ENCODE data around the gene ZNF423.

Gene ZNF423

DNA sequence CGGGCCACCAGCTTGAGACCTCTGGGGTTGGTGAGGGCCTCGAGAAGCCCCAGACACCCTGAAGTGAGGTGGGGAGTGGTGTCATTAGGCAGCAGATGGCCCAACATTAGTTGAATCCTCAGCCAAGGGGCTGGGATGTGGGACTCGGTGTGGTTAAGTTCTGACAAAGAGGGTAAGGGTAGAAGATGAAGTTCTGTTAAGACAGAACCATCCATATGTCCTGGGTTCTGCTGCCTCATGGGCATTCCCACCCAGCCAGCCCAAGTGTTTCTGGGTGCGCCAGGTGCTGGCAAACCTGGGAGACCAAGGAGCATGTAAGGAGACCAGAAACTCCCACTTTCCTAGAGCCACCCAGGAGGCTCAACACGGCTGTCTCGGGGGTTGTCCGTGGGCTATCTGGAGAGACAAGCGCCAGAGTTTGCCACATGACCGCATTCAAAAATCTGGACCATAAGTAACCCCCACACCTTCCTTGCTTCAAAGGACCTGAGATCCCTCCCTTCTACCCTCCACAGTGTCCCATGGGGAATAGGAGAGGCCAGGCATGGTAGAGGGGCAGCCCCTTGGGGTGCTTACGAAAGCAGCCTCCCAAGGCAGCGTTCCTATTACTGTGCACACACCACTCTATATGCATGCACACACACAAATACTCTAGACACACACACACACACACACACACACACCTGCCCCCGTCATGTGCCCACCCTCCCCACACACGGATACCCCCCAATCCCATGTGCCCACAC, 353.6 kb downstream of the ZNF423 start:
- ChIA-PET POLR2A (no interaction called here), CTCF (no interaction called here)
- DNase-seq (ENCODE audit: extremely low spot score) = no peak
- no peak for TF ChIP-seq TARDBP (IDR thresholded peaks at IDR 0.05)

DNA sequence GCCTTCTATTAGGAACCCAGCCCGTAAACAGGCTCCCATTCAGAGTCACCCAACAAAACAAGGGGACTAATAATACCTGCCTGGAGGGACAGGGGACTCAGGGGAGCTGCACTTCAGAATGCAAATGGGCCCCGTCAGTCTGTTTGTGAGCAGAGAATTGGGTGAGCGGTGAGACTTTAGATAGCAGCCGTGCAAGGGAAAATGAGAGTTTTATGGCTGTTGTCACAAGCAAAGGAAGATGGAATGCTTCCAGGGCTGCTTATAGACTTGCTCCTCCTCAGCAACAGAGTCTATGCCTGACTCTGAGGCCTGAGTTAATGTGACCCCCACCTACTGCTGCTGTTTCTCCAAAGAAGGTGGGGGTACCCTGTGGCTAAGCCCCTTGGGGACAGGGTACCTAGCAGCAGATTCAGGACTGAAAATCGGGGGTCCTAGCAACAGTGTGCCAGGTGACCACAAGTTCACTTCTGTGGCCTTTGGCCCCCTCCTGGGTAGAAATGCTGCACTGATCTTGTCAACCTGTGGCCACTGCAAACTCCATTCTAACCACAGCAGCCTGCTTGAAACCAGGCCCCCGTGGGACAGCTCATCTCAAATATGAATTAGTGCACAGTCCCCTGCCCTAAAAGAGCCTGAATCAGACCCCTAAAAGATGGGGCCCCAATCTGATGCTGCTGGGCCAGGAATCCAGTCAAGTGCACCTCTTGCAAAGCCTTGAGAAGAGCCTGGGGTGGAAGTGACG, 355.9 kb downstream of the ZNF423 start:
- TF ChIP-seq LEF1 (IDR thresholded peaks at IDR 0.05; ENCODE audit: borderline replicate concordance) (no peak), ZNF384 (IDR thresholded peaks at IDR 0.05) (no peak), BHLHE40 (IDR thresholded peaks at IDR 0.05; ENCODE audit: borderline replicate concordance) (no peak), ELF4 (IDR thresholded peaks at IDR 0.05) (no peak)
- DNase-seq (ENCODE audit: extremely low spot score) = no peak
- POLR2A ChIA-PET = no interaction called here
- CTCF ChIA-PET = no interaction called here

DNA sequence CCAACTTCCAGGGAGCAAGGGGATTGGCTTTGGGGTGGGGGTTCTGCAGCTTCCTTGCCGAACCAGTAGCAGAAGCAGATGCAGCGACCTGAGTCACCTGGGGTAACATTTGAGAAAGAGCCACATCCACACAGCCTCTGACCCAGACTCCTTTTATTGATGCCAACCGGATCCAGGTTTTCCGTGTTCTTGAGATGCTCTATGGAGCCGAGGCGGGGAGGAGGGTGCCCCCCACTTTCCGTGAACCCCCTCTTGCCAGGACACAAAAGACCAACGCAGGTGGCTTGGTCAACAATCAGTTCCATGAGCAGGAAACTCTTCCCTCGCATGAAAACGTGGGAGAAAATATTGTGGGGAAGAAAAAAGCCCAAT, 356.5 kb downstream of the ZNF423 start:
- CTCF ChIA-PET = no interaction called here
- no peak for DNase-seq (ENCODE audit: extremely low spot score)
- POLR2A ChIA-PET = no interaction called here
- TF ChIP-seq, protein P1, sequence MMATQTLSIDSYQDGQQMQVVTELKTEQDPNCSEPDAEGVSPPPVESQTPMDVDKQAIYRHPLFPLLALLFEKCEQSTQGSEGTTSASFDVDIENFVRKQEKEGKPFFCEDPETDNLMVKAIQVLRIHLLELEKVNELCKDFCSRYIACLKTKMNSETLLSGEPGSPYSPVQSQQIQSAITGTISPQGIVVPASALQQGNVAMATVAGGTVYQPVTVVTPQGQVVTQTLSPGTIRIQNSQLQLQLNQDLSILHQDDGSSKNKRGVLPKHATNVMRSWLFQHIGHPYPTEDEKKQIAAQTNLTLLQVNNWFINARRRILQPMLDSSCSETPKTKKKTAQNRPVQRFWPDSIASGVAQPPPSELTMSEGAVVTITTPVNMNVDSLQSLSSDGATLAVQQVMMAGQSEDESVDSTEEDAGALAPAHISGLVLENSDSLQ (IDR thresholded peaks at IDR 0.05) = no peak
- TF ChIP-seq ELF4 (IDR thresholded peaks at IDR 0.05) = no peak
- no peak for TF ChIP-seq SUZ12 (IDR thresholded peaks at IDR 0.05)

DNA sequence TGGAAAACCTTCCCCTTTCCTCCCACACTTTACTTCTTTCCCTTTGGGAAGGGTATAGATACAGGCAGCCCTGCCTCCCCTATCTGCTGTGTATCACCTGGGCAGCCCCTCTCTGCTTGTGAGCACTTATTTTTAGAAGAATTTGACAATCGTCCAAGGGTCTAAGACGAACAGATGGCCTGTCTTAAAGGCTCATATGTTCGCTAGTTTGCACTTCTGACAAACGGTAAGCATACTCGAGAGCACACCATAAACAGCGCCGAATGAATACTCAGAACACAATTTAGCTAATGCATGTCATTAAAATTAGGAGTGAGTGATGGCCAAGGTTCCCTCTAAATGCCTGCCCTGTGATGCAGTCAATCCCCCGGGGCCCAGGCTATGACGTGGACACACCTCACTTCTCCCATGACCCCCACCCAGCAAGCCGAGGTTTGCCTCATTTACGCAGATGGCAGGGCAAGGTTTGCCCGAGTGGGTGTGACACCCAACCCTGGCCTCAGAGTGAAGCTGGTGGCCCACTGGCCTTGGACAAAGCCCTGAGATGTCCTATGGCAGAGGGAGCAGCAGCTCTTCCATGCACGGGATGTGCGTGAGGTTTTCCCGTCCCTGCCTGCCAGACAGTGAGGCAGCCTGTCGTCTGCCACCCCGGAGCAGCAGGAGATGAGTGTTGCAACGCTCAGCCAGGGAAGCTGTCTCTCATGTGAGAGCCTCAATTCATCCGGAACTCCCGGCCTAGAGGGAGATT, 357.1 kb downstream of the ZNF423 start:
- POLR2A ChIA-PET = no interaction called here

DNA sequence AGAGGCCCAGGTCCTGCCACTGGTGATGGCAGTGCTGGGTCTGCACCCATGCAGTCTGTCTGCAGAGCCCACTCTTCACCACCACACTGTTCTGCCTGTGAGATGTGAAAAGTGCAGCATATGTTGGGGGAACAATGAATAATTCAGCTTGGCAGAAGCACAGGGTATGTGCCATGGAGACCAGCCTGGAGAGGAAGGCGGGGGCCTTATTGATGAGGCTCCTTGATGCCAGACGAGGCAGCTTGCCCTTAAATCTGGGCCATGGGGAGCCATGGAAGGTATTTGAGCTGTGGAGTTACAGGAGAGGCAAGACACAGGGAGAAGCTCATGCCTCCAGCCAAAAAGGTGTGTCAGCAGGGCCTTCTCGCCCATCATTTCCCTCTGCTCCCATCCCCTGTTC, 357.6 kb downstream of the ZNF423 start:
- ChIA-PET POLR2A (no interaction called here), CTCF (interaction anchor here (1.0 kb wide), 1 partner anchor 224 kb away, joined by 4 read pairs; no protein-coding TSS in a partner anchor)
- no peak for DNase-seq (ENCODE audit: extremely low spot score)
- TF ChIP-seq FOXM1 (IDR thresholded peaks at IDR 0.05; ENCODE audit: borderline replicate concordance) = no peak
- TF ChIP-seq ZNF384 (IDR thresholded peaks at IDR 0.05) = no peak
- TF ChIP-seq HDGF (IDR thresholded peaks at IDR 0.05; ENCODE audit: borderline replicate concordance) = no peak
- no peak for TF ChIP-seq BHLHE40 (IDR thresholded peaks at IDR 0.05; ENCODE audit: borderline replicate concordance)
- TF ChIP-seq, protein P1 (IDR thresholded peaks at IDR 0.05) = no peak
- TF ChIP-seq CTBP1 (IDR thresholded peaks at IDR 0.05; ENCODE audit: borderline replicate concordance) = no peak
- no peak for TF ChIP-seq L3MBTL2 (conservative IDR thresholded peaks at IDR 0.05)
- no peak for TF ChIP-seq FOXA1 (IDR thresholded peaks at IDR 0.05)
- no peak for TF ChIP-seq TARDBP (IDR thresholded peaks at IDR 0.05)
- no peak for TF ChIP-seq ARNT (IDR thresholded peaks at IDR 0.05)
- no peak for TF ChIP-seq SUZ12 (IDR thresholded peaks at IDR 0.05)
- no peak for TF ChIP-seq NFRKB (IDR thresholded peaks at IDR 0.05)
- TF ChIP-seq LEF1 (IDR thresholded peaks at IDR 0.05; ENCODE audit: borderline replicate concordance) = no peak
- no peak for TF ChIP-seq SP1 (IDR thresholded peaks at IDR 0.05)
- TF ChIP-seq ELF4 (IDR thresholded peaks at IDR 0.05) = no peak
- no peak for TF ChIP-seq FOXK2 (IDR thresholded peaks at IDR 0.05)

More for the DNA sequence above, 357.1 kb downstream of the ZNF423 start:
- CTCF ChIA-PET = interaction anchor here (1.0 kb wide), 1 partner anchor 223 kb away, joined by 4 read pairs; no protein-coding TSS in a partner anchor
- TF ChIP-seq FOXK2 (IDR thresholded peaks at IDR 0.05) (no peak), ELF4 (IDR thresholded peaks at IDR 0.05) (no peak), LEF1 (IDR thresholded peaks at IDR 0.05; ENCODE audit: borderline replicate concordance) (no peak), ZNF384 (IDR thresholded peaks at IDR 0.05) (no peak), NFRKB (IDR thresholded peaks at IDR 0.05) (no peak), ARNT (IDR thresholded peaks at IDR 0.05) (no peak), FOXM1 (IDR thresholded peaks at IDR 0.05; ENCODE audit: borderline replicate concordance) (no peak), FOXA1 (IDR thresholded peaks at IDR 0.05) (no peak), BHLHE40 (IDR thresholded peaks at IDR 0.05; ENCODE audit: borderline replicate concordance) (no peak), TARDBP (IDR thresholded peaks at IDR 0.05) (no peak), SP1 (IDR thresholded peaks at IDR 0.05) (no peak), HDGF (IDR thresholded peaks at IDR 0.05; ENCODE audit: borderline replicate concordance) (no peak), CTBP1 (IDR thresholded peaks at IDR 0.05; ENCODE audit: borderline replicate concordance) (no peak)
- TF ChIP-seq, protein P1 (IDR thresholded peaks at IDR 0.05) = no peak
- DNase-seq (ENCODE audit: extremely low spot score) = no peak

DNA sequence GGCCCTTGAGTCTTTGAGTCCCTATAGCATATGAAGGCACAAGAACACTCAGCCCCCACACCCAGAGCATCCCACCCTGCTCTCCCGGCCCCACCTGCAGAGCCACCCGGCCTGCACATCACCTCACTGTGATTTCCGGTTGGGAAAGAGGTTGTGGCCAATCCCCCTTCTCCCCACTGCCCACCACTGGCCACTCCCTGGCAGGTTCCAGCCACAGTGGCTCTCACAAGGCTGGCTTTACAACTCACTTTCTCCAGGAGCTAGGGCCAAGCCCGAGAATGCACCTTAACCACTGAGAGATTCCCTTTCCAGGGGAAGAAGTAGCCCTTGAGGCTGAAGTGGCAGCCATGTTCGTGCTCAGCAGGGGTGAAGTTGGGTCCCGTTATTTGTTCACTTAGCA, 358.4 kb downstream of the ZNF423 start:
- DNase-seq (ENCODE audit: extremely low spot score) = no peak
- no peak for TF ChIP-seq BHLHE40 (IDR thresholded peaks at IDR 0.05; ENCODE audit: borderline replicate concordance)
- TF ChIP-seq ELF4 (IDR thresholded peaks at IDR 0.05) = no peak
- TF ChIP-seq FOXK2 (IDR thresholded peaks at IDR 0.05) = no peak
- TF ChIP-seq CTBP1 (IDR thresholded peaks at IDR 0.05; ENCODE audit: borderline replicate concordance) = no peak
- no peak for TF ChIP-seq ARNT (IDR thresholded peaks at IDR 0.05)
- TF ChIP-seq L3MBTL2 (conservative IDR thresholded peaks at IDR 0.05) = no peak
- TF ChIP-seq, protein P1 (IDR thresholded peaks at IDR 0.05) = no peak
- no peak for TF ChIP-seq TARDBP (IDR thresholded peaks at IDR 0.05)
- TF ChIP-seq ZNF384 (IDR thresholded peaks at IDR 0.05) = no peak
- TF ChIP-seq LEF1 (IDR thresholded peaks at IDR 0.05; ENCODE audit: borderline replicate concordance) = no peak
- TF ChIP-seq SP1 (IDR thresholded peaks at IDR 0.05) = no peak
- ChIA-PET POLR2A (no interaction called here), CTCF (interaction anchor here (1.0 kb wide), 1 partner anchor 225 kb away, joined by 4 read pairs; no protein-coding TSS in a partner anchor)
